ENCODE data around the gene PROZ.
A peak's percentile ranks its signal among the peaks of the same experiment; 100 is the strongest.

PROZ gene

DNA sequence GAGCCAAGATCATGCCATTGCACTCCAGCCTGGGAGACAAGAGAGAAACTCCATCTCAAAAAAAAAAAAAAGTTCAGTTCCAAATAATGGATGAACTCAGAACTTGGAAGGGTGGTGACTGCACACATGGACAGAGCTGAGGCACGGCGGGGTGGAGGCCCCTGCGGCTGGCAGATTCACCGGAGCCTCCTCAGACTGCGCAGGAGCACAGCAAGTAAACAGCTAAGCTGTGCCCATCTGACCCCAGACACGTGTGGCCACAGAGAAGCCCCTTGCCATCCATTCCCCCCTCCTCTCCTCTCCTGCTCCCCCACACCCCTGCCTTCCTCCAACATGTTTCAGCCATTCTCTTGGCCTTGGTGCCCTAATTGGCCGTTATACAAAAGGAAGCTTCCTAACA is 15.6 kb upstream of the PROZ start:
- DNase-seq, result no peak

DNA sequence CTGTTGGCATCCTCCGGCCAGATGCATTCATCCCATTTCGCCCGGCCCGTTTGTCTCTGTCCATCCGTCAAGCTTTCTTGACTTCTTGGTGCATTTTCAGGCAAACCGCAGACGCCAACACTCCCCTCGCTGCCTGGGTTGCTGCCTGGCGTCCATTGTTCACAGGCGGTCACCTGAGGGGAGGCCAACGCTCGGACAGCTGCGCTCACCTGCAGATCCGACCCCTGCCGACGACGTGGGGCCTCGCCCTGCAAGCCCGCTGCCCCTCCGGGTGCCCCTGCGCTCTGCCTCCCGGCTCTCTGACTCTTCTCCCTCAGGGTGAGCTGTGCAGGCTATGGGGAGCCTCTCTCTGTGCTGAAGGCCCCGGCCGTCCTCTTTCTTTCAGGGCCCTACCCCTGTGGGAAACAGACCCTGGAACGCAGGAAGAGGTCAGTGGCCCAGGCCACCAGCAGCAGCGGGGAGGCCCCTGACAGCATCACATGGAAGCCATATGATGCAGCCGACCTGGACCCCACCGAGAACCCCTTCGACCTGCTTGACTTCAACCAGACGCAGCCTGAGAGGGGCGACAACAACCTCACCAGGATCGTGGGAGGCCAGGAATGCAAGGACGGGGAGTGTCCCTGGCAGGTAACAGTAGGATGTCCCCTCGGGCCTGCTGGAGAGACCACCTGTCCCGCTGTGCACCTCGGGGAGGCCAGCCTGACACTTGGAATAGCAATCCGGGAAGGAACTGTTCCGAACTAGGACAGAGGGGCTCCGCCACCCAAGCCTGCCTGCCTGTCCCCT is 14.8 kb upstream of the PROZ start:
- DNase-seq, result no peak

DNA sequence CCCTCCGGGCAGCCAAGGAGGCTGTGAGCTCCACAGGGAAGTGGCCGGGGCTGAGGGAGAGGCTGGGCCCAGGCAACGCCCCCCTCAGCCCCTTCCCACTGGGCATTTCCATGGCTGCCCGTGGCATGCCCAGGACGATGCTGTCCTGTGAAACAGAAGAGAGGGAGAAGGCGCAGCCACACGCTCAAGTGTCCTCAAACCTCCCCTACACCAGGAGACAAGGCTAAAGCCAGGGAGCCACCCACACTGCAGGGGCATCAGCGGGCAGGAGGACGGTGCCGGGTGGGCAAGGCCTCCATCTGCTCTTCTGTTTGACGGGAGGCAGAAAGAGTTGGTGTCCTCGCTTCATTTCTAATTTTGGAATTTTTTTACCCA is 14.2 kb upstream of the PROZ start:
- DNase-seq, result no peak

DNA sequence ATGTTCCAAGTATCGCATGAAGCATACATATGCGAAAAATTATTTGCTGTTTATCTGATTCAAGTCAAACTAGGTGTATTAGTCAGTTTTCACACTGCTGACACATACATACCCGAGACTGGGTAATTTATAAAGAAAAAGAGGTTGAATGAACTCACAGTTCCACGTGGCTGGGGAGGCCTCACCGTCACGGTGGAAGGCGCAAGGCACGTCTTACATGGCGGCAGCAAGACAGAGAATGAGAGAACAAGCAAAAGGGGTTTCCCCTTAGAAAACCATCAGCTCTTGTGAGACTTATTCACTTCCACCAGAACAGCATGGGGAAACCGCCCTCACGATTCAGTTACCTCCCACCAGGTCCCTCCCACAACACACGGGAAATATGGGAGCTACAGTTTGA is 13.0 kb upstream of the PROZ start:
- no peak for DNase-seq

DNA sequence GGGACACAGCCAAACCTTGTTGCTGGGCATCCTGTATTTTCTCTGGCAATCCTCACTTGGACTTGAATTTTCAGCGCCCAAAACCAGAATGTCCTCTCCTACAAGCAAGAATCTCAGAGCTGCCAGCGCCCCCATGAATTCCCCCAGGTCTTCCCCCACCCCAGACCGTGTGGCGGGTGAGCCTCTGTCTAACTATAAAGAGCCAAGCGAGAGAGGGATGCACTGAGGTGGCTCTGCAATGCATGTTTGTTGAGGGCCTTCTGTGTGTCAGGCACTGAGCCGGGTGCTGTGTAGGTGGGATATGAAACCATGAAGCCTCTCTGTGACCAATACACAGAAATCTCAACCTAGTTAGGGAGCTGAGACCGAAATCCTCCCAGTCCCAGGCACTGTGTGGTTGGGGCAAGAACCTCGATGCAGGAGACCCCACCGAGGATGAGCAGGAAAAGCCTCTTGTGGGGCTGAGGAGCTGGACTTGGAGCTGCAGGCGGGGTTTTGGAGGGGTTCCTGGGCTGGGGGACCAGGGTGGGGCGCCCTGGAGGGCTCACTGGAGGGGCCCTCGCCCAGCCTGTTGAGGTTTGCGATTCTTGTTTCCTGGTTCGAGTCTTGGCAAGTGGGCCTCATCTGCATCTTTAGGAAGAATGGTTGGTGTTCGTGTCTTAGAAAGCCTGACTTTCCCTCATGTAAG is 12.4 kb upstream of the PROZ start:
- no peak for DNase-seq

DNA sequence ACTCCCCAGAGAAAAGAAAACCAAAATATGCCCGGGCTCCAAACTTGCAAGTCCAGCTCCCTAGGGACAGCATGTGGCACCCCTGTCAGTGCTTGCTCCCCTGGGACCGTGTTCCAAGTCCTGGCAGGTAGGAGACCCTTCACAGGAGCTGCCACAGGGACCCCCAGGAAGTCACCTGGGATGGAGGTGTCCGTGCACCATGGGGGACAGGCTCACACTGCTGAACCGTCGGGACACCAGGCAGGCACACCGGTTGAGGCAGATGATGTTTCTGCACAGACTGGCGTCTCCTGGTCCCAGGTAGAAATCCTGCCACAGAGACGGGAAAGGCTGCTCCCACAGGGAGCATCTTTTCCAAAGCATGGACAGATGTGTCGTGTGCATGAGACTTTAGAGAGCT is 11.7 kb upstream of the PROZ start:
- DNase-seq, result no peak

DNA sequence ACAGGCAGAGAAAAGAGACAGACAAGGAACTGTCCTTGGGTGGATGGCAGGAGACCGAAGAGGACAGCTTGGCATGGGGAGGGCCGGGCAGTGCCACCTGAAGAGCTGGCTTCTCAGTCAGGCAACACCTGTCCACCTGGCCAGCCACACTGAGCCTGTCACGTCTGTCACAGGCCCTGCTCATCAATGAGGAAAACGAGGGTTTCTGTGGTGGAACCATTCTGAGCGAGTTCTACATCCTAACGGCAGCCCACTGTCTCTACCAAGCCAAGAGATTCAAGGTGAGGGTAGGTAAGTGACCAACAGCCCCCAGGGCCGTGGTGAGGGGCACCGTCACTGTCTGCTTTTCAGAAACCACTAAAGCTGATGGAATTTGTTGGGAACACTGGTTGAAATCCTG is 11.2 kb upstream of the PROZ start:
- no peak for DNase-seq

DNA sequence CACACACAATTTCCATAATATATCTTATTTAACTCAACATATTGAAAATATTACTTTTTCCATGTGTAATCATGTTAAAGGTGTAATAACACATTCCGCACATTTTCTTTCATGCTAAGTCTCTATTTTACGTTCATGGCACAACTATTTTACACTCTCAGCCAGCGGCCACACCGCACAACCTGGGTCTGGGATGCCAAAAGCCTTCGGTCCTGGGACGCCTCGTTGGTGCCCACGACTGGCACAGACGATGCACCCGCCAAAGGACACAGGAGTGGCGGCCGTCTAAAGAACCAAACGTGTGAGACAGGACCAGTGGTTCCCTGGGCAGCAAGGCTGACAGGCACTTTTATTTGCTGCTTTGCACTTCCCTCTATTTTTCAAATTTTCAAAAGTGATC is 10.0 kb upstream of the PROZ start:
- DNase-seq, result no peak

DNA sequence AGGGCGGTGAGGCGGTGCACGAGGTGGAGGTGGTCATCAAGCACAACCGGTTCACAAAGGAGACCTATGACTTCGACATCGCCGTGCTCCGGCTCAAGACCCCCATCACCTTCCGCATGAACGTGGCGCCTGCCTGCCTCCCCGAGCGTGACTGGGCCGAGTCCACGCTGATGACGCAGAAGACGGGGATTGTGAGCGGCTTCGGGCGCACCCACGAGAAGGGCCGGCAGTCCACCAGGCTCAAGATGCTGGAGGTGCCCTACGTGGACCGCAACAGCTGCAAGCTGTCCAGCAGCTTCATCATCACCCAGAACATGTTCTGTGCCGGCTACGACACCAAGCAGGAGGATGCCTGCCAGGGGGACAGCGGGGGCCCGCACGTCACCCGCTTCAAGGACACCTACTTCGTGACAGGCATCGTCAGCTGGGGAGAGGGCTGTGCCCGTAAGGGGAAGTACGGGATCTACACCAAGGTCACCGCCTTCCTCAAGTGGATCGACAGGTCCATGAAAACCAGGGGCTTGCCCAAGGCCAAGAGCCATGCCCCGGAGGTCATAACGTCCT is 9.4 kb upstream of the PROZ start:
- DNase-seq, result no peak

DNA sequence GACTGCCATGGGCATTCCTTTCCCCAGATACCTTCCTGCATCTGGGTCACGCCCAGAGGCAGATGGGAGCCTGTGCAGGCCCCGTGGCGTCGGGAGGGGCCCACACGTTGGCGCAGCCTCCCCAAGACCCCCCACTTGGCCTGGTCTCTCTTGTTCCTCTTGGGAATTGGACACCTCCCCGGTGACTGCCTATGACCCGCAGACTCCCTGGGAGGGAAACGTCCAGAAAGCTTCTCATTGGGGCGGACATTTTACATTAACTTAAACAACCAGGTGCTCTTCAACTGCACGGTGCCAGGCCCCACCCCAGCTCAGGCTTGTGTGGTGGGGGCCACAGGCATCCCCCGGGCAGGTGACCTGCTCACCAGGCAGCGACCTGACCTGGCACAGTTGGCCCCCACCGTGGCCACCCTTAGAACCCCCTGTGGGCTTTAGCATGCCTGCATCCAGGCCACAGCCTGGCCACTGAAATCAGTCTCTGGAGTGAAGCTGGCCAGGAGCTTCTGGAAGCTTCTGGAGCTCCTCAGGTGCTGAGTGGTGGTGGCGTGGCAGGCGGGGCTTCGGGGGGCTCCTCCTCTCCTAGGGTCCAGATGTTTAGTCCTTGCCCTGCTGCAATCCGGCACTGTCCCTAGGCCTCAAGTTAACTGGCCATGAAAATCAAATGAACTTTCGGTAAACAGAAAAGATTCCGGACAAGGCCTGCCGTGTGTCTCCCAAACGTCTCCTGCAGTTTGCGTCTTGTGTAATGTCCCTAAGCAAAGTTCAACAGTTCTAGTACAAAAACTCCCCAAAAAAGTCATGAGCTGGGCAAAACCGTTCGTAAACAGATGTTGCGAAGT is 8.5 kb upstream of the PROZ start:
- DNase-seq, result no peak

DNA sequence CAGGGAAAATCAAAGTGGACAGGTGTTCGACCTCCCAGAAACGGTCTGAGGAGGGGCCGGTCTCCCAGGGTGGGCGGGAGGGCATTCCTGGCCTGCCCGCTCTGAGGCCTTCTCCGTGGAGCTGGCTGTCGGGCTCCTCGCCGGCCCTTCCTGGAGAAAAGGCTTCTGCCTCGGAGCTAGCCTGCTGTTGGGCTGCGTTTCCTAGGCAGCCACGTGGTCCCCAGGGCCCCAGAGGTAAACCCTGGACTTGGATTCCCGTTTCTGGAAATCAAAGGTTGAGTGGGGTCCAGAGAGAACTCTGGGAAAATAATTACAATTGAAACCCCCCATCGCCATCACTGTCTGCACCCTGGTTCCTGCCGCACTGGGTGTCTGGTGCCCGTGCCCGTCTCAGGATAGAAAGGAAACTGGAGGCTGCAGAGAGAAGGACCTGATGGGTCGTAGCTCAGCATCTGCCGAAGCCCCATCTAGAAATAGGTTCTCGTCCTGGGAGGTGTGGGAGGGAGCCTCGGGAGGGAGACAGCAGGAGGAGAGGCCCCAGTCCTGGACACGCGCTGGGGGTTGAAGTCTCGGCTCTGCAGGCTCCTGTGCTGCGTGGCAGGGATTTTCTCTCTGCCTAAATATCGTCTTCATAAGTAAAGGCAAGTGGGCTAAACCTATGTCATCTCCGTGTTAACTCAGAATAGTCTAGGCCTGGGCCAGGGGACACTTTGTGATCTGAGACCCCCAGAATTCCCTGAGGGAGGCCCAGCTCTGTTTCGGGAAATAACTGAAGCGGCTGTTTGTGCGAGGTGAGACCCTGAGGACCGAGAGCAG is 7.7 kb upstream of the PROZ start:
- DNase-seq, result no peak

DNA sequence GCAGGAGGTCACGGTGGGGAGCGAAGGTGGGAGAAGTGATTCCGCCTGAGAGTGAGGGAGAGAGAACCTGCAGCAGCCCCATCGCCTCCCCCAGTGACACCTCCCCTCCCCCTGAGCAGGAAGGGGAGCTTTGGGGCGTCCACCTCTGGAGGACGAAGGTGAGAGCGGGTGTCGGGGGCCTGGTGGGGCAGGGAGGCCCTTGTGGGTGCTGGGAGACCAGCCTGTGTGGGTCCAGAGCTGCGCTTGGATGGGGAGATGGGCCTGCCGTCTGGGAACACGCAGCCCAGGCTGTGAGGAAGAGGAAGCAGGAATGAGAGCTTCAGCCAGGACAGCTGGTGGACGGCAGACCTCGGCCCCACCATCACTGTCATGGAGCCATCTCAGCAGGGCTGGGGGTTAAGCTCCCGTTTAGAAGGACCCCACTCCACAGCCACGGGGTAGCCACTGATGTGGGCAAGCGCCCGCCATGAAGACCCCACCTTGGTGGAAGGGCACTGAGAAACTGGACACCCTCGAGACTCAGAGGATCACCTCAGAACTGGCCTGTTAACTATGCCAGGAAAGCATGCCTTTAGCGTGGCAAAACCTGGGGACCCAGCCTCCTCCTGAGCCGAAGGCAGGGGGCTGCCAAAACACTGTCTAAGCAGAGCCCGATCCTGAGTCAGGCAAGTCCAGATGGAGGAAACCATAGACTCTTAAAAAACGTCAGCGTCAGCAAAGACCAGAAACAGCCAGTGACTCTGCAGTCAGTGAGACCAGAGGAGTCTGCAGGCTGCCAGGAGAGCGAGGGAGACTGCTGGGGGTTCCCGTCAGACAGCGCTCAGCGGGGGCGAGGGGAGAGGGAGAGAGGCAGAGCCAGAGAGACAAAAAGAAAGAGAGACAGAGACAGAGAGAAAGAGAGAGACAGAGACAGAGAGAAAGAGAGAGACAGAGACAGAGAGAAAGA is 6.4 kb upstream of the PROZ start:
- no peak for DNase-seq

DNA sequence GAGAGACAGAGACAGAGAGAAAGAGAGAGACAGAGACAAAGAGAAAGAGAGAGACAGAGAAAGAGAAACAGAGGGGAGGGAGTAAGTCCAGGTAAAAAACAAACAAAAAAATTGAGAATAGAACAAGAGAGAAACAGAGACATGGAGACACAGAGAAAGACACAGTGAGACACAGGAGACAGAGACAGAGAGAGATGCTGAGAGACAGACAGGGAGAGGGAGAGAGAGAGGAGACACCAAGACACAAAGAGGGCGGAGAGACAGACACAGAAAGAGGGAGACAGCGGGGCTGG is 5.8 kb upstream of the PROZ start:
- DNase-seq, result no peak

DNA sequence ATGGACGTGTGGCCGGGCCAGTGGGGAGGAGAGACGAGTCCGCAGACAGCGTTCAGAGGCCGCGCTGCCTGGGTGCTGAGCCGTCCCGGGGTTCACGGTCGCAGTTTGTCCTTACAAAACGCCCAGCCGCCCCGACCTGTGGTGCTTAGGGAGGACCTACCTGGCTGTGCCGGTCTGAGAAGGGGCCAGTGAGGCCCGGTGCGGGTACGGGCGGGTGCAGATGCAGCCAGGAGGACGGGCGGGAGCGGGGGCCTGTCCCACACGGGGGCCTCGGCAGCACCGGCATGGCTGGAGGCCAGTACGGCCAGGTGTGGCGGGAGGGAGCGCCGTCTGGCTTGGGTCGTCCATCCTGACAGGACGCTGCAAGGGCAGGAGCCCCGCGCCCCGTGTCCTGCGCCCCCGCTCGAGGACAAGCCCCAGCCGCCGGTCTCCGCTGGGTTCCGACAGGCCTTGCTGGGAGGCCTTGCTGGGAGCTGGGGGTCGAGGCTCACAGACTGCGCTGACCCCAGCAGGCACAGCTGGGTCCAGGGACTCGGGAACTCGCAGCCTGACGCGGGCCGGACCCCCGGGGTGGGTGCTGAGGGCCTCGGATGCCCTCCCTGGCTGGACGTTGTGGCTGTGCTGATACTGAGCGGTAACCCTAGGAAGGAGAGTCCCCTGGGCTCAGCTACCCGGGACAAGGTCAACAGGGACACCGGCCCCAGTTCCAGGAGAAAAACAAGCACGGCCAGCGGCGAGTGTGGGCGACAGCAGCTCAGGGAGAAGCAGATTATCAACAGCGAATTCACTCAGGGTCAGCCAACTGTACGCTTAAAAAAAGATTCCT is 5.3 kb upstream of the PROZ start:
- DNase-seq, result no peak

DNA sequence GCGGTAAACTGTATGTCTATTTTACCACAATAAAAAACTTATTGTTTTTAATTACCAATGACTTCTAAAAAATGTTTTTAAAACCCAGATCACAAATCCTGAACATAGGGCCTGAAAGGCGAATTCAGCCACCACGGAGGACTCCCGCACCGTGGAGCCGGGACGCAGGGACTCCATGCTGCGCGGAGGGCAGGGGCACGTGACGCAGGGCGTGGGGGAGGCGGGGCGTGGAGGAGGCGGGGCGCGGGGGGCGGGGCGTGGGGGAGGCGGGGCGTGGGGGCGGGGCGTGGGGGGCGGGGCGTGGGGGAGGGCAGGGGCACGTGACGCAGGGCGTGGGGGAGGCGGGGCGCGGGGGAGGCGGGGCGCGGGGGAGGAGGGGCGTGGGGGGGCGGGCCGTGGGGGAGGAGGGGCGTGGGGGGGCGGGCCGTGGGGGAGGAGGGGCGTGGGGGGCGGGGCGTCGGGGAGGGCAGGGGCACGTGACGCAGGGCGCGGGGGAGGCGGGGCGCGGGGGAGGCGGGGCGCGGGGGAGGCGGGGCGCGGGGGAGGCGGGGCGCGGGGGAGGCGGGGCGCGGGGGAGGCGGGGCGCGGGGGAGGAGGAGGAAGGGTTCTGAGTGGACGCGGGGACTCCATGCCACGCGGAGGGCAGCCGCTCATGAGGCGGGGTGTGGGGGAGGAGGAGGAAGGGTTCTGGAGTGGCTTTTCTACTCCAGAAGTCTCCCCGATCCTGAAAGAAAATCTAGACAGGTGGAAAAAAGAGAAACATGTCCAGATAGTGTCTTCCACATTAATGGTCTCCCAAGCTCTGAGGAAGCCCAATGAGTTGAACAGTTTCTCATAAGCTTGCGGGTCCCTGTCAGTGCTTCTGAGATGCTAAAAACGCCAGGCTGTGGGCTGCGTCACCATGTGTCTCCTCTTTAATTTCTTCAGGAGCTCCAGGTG is 4.4 kb upstream of the PROZ start:
- peak; percentile 0 for DNase-seq

DNA sequence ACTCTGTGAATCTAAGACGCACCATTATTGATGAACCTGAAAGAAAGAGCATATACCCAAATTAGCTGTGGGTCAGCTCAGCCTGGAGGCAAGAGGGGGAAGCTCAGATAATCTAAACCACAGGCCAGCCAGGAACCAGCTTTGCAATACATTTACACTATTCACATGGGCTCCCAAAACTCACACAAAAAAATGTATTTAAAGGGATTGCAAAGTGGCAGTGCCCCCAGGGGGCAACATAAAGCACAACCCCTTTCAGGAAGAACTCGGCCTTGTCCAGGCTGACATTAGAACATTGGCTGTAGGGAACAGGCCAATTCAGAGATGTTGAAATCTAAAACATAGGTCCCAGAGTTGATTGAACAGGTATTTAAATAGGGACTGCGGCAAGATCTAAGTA is 3.2 kb upstream of the PROZ start:
- no peak for DNase-seq

DNA sequence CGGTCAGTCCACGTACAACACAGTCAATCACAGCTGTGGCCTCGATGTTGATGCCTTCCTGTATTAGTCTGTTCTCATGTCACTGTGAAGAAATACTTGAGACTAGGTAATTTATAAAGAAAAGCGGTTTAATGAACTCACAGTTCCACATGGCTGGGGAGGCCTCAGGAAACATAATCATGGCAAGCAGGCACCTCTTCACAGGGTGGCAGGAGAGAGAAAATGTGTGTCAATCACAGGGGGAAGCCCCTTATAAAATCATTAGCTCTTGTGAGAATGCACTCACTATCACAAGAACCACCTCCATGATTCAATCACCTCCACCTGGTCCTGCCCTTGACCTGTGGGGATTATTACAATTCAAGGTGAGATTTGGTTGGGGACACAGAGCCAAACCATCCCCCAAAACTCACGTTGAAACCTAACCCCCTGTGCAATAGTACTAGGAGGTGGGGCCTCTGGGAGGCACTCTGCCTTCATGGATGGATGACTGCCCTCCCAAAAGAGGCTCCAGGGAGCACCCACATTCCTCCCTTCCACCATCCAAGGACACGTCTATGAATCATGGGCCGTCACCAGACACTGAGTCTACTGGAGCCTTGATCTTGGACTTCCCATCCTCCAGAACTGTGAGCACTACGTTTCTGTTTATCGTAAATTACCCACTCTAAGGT is 2.3 kb upstream of the PROZ start:
- DNase-seq, result no peak

DNA sequence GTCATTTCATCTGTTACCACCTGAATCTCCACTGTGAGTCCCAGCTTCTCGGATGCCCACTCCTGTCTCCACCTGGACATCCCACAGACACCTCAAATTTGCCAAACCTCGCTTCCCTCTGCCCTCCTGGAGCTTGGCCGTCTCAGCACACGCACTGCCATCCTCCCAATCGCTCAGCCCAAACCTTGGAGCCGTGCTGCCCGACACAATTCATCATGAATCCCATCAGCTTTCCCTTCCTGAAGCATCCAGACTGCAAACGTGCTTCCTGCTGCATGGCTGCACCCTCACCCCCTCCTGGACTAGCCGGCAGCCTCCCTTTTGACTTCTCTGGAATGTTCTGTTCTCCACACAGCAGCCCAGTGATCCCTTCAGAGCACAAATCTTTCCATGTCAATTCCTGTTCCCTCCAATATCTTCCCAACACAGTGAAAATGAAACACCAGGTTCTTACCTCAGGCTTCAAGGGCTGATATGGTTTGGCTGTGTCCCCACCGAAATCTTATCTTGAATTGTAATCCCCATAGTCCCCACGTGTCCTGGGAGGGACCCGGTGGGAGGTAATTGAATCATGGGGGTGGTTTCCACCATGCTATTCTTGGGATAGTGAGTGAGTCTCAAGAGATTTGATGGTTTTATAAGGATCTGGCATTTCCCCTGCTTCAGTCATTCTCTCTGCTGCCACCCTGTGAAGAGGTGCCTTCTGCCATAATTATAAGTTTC is 1.1 kb upstream of the PROZ start:
- no peak for DNase-seq

Measured in NCI-H446 treated with DMSO at 0.1 percent for 48 hours (cell line).